Stimulated activated CD8-positive, alpha-beta memory T cell treated with anti-CD3 and anti-CD28 coated beads, Interleukin-12 subunit alpha, Interleukin-12 subunit beta, amount 100 ng/mL, for 4 hours (primary cell): ENCODE results near the gene DCP1B.
"Not testable (repeated sequence)": the region's sequence is repeated elsewhere in the genome, so short reads cannot be mapped to it uniquely, and the experiment has no call there.

Experiments
- DNase-seq: peaks from one replicate; pipeline ENCODE4 v3.0.0-alpha.2; 2020; ENCODE audit warnings: low read depth

The DCP1B gene

GRCh38 chr12:1974812-1975211 is 29.4 kb downstream of the DCP1B start:
- no peak for DNase-seq

GRCh38 chr12:1972856-1973317 is 31.4 kb downstream of the DCP1B start:
- no peak for DNase-seq

DNA sequence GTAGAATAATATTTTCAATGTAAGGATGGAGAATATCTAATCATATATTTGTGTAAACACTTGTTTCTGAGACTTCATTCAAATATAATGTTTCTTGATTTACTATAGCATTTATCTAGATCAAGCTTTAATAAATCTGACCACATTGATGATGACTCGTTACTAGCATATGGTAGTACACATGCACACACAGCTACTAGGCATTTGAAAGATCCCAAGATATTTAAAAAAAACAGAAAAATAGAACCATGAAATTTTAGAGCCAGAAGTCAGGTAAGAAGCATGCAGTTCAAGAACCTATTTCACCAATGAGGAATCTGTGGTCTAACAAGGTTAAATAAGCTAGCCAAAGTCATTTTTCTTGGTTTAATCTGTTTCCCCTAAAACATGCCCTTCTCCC is 32.0 kb downstream of the DCP1B start:
- no peak for DNase-seq

DNA sequence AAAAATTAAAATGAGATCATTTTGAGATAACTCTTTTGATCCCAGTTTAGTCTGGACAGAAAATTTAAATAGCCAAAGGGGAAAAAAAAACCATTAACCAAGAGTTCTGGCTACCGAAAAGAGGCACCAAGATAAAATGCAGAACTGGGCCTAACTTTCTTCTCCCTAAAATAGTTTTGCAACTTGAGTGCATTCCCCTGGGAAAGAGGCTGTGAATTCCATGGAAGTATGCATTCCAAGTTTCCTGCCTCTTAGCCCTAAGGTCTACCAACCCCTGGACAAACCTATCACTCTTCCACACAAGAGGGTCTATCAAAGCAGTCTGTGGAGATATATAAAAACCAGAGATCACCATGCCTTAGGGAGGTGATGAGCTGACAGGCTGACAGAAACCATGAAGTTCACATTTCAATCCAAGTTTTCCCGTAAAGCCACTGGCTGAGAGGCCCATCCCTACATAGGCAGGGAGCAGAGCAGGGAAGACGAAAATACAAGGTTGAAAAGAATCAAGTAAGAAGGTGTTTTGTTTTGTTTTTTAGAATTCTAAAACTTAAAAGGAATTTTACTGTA is 33.8 kb downstream of the DCP1B start:
- no peak for DNase-seq

DNA sequence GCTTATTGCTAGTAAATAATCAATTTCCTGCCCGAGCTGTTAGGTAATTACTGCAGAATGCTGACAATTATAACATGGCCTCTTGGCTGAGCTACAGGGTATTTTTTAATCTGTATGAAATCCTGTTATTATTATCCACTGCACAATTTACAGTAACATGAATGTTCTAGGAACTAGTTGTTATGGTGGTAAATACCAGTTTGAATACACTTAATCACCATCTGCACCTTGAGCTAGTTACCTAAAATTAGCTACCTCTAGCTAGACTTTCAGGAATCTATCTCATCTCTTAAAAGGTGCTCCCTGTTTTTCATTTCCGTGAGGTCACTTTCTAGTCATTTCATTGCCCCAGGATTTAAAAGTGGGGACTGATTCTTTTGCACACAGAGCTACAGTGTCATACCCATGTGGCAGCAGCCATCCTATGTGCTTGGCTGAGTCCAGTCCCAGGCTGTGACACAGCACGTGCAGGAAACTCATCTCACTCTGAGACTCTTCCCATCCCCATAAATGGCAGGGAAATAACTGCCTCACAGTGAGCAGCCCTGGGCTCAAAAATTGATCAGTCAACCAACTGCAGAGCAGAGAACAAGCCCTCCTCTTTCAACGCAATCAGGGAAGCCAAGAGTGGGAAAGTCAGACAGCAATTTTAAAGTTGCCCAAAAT is 37.6 kb downstream of the DCP1B start:
- DNase-seq: no peak

DNA sequence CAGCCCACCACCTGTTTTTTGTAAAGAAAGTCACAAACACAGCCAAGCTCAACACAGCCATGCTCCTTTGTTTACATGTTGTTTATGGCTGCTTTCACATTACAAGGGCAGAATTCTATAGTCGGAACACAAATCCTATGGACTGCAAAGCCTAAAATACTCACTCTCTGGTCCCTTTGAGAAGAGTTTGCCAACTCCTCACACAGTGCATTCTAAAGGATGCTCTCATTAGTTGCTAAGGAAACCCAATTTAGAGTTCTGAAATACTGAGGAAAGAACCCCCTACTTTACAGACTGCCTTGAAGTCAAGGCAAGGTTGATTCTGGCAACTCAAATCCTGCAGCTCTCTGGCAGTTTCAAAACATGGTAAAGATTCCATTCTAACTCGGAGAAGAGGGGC is 38.3 kb downstream of the DCP1B start:
- no peak for DNase-seq

DNA sequence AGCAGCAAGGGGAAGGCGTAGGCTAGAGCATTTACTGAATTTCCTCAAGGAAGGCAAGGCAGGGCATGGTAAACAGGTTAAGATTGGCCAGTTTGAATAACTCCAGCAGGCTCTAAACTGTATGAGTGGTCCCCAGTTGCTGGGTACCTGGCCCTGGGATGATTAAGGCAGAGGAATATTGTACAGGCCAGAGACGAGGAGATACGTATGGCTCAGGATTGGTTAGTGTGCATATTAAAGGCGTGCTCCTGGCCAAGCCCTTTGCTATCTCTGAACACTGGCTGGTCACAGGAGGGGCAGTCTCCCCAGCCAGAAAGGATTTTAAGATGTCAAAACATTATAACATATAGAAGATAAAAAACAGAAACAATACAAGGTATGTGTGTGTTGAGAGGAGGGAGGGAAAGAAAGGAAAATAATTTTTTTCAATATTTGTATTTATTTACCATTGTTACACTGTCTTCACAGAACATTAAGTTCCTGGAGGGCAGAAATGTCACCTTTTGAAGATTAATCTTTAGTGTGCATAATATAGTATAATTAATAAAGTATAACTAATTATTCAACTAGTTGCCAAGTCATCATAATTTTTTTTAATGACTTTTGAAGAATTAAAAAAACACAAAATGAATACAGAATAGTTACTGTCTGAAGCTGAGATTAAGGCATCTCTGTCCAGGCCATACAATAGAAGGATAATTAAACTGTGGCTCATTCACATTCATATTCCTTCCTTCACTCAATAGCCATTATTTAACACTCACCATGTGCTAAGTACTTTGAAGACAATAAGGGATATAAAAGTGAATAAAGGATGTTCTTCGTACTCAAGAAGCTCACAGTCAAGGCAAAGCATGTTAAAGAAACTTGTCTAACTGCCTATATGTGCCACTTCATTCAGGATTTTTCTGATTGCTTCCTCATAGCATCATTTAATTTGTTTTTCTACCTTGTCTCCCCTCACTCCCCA is 41.9 kb downstream of the DCP1B start:
- no peak for DNase-seq

DNA sequence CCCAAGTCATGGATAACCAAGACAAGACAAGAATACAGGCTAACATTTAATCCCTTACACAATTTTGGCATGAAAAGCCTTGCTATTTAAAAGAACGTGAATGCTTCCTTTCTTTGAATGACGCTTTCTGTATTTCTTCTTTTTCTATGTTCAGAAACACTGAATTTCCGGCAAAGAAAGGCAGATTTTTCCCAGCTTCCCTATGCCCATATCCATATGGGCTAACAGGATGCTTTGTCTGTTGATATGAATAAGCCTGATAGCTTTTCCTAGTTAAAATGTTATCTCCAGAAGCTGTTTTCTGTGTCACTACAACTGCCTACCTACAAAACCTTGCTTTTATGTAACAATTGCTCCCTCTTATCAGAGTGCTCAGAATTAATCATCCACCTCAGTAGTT is 47.5 kb downstream of the DCP1B start:
- no peak for DNase-seq

DNA sequence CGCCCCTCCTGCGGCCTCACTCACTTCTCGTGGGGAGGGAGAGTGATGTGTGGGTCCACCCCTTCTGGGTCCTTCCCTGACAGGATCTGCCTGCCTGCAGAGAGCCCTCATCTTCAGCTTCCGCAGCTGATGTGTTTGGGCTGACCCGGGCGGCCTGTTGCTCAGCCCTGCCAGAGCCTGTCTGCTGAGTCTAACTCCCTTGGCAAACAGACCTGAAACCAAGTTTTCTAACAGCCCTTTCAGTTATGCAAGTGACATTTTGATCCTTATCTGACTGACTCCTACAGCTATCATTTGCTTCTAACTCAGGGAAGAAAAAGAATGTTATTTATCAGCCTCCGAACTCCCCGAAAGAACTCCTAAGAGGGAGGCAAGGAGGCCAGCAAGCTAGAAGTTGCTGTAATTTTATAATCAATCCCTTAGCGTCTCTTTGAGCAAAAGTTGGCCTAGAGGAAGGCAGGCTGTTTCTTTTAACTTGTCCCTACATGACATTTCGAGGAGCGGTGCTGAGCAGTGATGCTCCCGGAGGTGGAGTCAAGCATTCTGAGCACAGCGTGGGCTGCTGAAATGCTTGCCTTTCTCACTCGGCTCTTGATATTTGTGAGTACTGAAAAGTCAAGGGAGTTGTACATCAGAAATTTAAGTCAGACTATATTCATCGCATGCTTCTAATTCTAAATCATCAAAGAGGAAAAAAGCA is 54.3 kb downstream of the DCP1B start:
- DNase-seq: no peak

DNA sequence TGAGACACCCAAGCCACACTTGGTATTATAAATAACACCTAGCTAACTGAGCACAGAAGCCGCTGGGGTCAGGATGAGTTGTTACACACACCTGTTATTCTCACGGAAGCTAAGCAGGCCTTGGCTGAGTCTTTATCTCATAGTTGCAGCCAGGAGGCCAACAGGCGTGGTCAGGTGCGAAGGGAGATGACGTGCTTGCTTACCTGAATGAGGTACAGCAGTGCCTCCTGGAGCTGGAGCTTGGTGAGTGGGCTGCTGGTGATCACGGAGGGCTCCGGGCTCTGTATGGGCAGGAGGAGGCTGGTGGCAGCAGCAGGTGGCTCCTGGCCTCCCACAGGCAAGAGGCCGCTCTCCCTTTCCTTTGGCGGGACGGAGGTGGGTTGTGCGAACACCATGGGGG is 55.4 kb downstream of the DCP1B start:
- no peak for DNase-seq

GRCh38 chr12:1947081-1947480 is 57.2 kb downstream of the DCP1B start:
- no peak for DNase-seq

DNA sequence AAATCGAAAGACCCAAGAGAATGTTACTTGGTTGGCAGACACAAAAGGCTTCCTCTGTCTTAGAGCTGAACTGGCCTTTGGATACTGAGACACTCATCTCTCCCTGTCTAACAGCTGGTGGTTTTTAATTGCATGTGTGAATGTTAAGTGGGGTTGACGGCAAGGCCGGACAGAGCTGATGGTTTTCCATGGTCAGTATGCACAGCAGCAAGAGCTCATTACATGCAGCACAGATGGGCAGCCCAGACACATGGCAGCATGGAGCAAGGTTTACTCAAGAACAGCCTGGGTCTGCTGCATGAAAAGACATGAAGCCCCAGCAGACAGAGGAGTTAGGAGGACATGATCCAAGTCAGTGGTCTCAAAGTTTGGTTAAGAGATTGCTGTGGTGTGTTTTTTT is 58.0 kb downstream of the DCP1B start:
- no peak for DNase-seq

DNA sequence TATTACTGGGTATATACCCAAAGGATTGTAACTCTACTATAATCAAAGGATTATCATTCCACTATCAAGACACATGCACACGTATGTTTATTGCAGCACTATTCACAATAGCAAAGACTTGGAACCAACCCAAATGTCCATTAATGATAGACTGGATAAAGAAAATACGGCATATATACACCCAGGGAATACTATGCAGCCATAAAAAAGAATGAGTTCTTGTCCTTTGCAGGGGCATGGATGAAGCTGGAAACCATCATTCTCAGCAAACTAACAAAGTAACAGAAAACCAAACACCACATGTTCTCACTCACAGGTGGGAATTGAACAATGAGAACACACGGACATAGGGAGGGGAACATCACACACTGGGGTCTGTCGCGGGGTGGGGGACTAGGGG is 58.8 kb downstream of the DCP1B start:
- not testable (repeated sequence) for DNase-seq

DNA sequence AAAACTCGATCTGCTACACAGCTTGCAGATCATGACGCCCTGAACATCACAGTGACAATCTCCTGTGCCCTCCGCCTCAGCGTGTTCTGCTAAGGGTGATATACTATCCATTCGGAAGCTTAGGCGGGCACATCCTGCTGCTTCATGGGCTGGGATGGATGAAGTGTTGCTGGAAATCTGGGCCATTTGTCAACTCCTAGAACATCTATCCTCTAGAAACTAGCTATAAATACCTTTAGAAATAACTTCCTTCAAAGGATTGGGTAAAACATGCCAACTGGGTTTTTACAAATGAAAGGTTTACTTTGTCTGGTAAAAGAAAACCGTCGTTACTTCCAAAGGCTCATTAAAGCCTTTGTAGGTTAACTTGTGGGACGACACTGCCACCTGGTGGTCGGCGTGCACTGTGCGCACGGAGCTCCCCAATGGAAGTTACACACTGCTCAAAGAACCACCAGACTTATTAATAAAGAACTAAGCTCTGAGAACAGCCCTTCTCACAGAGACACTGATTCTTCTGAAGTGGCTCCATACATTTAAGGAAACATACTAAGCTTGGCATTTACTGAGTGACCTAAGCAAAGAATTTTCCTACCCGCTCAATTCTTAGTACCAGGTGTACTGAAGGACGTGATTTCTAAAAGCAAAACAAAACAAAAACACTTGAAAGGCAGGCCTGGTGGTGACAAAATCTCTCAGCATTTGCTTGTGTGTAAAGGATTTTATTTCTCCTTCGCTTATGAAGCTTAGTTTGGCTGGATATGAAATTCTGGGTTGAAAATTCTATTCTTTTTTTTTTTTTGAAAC is 64.3 kb downstream of the DCP1B start:
- DNase-seq: peak; percentile 70

- no peak for DNase-seq
These were observed 64.9 kb downstream of the DCP1B start for GRCh38 chr12:1939331-1939730.

DNA sequence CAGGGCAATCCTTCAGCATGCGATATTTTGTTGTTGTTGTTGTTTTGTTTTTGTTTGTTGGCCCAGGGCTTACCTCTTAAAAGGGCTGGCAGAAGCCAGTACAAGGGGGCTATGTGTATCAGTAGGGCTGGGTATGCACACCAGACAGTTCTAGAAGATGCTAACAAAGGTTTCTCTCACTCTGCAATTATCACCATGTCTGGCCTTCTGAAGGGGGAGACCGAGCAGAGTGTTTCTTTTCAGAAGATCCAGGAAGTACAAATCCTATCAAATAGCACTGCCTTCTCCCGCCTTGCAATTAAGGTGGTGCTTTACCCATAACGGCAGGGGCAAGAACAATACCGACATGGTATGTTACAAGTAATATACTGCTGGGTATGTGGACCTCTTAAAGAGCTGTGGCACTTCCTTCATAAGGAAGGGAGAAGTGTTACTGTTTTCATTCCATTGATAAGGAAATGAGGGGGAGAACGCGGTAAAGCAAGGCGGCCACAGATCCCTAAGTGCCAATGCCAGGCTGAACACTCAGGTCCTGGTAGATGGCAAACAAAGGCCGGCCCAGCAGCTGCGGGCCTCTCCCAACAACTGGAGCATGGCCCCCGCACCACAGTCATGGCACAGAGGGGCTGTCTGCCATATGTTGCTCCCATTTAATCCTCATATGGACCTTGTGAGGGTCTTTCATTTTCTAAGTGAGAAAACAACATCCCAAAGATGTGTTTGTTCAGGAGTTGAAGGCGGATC is 66.6 kb downstream of the DCP1B start:
- DNase-seq: no peak

DNA sequence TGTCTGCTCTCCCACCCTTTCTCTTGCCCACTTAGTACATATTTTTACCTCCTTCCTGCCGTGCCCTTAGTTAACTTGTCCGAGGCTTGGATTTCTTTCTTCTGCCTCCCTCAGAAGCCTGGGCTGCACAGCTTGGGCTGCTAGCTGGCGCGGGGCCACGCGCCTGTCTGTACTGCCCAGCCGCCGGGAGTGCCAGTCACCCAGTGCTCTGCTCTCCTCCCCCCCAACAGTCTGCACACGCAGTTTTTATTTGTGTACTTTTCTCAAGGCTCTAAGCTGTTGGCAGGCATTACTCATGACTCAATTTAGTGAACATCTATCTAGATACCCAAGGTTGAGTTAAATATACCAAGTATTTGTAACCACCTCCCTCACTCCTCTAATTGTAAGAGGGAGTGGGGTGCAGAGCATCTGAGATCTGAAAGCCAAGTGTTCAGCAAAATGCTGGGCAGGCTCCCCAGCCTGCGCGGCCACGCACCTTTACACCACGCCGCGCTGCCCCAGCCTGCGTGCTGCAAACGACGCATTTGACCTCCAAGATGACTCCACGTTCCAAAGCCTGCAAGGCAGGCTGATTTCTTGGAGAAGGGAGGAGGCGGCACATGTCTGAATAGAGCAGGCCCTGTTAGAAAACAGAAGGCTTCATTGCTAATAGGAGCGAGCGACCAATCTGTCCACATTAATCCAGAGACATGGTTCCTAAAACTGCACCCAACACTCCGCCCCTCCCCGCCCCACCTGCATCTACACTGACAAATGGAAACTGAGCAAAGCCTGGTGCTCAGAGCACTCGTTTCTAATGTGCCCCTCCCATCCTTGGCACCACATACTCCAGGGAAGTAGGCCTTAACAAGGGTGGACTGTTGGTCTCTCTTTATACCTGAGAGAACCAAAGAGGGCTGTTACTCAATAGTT is 67.6 kb downstream of the DCP1B start:
- DNase-seq: no peak

DNA sequence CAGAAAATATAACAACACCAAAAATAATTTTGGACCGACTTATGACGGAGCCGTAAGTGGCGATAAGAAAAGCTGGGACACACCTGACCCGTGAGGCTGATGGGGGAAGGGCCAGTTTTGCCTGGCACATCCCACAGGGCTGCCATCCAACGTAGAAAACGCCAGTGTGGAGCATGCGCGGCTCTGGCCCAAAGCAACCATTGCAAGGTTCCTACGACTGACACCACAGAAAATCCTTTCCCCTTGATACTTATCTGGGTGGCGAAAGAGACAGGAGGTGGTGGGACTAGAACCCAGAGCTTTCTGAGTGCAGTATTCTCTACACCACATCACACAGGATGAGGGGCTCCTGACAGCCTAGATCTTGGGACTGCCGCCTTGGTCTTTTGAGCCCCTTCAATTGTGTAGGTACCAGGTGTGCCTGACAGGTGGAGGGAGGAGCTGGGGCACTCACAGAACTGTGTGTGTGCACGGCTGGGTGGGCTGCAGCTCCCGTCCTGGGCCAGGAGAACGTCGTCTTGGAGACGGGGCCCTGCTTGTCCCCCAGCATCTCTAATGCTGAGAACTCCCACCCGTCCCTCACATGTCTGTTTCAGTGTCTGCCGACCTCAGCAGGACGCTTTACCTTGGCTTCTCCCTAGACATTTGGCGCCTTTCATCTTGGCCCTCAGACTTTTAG is 68.4 kb downstream of the DCP1B start:
- DNase-seq: no peak

GRCh38 chr12:1935242-1935641 is 69.0 kb downstream of the DCP1B start:
- DNase-seq: no peak
